ACHN (cell line): ENCODE data around the gene C2orf49.

Source experiments
- DNase-seq: peaks from one replicate; pipeline ENCODE4 v3.0.0-alpha.2; 2015
- in situ Hi-C: cut with HindIII; loops from 2 replicates; pipeline ENCODE4 v1.10.0; 2017; ENCODE audit warnings: low sequenced_read_pairs, low pct_ligation_motif_present, low pct_unique_long_range_greater_than_20kb

Gene C2orf49

DNA sequence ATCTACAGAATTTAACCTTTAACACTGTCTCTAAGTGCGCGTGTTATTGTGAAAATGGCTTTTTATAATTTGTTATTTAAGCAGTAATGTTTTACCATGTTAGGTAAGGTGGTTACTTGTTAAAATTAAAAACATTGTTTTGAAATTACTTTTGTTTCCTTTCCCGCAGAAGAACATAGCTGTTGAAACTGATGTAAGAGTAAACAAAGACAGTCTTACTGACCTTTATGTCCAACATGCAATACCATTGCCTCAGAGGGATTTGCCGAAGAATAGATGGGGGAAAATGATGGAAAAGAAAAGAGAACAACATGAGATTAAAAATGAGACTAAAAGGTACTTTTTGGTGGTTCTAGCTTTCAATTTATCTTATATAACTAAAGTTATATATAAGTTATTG is 2.1 kb downstream of the C2orf49 start:
- no peak for DNase-seq
- in situ Hi-C loops: no loop called here

DNA sequence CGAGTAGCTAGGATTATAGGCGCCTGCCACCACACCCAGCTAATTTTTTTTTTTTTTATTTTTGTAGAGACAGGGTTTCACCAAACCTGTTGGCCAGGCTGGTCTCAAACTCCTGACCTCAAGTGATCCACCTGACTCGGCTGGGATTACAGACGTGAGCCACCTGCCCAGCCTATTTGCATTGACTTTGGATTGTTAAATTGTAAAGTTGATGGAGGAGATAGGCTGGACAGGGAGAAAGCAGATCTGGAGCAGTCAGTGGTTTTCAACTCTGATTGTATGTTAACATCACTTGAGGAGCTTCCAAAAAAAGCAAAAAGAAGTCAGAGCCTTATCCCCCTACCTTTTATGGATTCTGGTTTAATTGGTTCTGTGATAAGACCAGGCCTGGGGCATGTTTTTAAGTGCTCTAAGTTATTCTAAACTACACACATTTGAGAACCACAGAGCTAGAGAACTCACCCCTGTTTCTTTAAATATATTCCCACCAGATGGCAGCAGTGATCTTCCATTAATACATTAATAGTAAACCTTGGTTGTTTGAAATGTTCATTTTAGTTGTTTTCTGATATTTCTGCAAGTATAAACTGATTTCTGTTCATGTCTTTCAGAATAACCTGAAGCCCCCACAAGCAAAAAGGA is 7.5 kb downstream of the C2orf49 start:
- in situ Hi-C loops: loop anchor here (10.0 kb wide), 1 partner anchor 180 kb away; no protein-coding TSS in a partner anchor
- peak; percentile 68 for DNase-seq

DNA sequence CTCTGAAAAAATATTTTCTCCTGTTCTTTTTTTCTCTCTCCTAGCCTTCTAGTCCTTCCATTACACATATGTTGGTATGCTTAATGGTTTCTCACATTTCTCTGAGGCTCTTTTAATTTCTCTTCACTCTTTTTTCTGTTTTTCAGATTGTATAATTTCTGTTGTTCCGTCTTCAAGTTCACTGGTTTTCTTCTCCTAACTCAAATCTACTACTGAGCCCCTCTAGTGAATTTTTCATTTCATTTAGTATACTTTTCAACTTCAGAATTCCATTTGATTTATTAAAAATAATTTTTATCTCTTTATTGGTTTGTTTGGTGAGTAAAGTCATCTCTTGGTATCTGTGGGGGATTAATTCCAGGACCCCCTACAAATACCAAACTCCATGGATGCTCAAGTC is 19.8 kb downstream of the C2orf49 start:
- no peak for DNase-seq
- in situ Hi-C loops: no loop called here

DNA sequence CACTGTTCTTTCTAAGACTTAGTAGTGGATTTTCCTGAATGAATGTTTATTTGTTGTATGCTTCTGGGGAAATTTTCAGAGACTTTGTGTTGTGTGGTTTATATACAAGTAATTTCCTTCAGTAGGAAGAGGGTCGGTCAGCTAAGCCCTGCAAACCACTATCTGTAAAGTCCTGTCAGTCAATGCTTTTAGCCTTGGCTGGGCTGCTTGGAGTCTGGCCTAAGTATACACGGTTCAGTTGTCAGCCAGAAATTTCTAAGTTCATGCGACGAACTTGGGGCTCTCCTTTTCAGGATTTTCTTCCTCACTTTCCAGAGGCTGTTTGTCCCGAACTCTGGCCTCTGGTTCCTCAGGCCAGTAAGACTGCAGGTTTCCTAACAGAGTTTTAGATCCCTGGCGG is 21.3 kb downstream of the C2orf49 start:
- in situ Hi-C loops: no loop called here
- no peak for DNase-seq

GRCh38 chr2:105361102-105361889 is 24.0 kb downstream of the C2orf49 start:
- in situ Hi-C loops: no loop called here
- DNase-seq: no peak

DNA sequence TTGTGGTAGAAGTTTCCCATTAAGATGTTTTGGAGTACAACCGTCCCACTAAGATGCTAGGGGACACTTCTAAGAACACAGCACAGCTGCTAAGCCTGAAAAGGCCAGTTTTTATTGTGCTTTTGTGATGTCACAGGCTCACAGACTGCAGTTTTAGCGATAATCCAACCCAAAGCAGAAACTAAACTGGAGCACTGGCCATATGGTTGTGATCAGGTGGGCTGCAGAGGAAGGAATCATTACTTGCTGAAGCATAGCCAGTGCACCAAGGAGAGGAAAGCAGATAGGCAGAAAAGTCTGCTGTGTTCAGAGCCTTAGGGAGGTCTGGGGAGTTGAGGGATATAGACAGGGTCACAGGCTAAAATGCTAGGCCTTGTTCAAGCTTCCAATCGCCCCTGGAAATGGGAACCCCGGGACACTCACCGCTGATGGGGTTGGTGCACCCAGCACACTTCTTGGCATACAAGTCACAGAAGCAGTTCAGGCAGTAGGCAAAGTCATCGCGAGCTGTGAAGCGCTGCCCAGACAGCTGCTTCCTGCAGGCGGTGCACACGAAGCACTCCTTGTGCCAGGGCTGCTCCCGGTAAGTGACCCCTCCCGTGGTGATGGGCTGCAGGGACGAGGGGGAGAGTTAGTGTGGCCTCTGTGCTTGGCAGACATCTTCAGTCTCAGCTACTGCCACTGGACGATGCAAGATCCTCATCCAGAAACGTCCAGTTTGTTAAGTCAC is 25.7 kb downstream of the C2orf49 start:
- no peak for DNase-seq
- in situ Hi-C loops: no loop called here

DNA sequence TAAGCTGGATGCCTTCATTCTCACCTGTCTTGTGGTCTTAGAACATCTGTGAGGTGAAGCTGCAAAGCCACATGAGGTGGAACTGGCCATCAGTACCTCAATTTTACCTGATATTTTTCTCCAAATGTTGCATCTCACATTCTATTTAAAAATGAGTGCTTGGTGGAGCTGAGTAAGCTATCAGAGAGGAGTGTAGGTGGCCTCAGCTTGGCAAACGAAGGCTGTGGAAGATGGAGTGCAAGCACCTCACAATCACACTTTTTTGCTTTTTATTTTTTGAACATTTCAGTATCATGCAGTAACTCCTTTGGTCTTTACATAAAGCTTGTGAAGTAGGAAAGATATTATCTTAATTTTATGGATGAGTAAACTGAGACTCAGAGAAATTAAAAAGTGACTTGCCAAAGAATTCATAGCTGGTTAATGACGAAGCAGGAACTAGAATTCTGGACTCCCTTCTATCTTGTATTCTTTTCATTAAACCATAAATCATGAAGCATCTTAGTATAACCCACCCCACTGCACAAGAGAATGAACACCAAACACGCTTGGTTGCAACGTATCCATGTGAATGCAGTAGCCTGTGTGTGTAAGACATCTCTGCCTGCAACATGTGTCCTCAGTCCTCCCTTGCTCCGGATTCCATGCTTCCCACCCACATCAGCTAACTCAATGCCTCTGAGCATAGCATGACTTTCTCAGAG is 27.2 kb downstream of the C2orf49 start:
- in situ Hi-C loops: no loop called here
- DNase-seq: no peak

GRCh38 chr2:105365206-105365605 is 27.9 kb downstream of the C2orf49 start:
- DNase-seq: no peak
- in situ Hi-C loops: no loop called here

- DNase-seq: no peak
- in situ Hi-C loops: no loop called here
These were observed 31.5 kb downstream of the C2orf49 start for GRCh38 chr2:105368759-105369408.

DNA sequence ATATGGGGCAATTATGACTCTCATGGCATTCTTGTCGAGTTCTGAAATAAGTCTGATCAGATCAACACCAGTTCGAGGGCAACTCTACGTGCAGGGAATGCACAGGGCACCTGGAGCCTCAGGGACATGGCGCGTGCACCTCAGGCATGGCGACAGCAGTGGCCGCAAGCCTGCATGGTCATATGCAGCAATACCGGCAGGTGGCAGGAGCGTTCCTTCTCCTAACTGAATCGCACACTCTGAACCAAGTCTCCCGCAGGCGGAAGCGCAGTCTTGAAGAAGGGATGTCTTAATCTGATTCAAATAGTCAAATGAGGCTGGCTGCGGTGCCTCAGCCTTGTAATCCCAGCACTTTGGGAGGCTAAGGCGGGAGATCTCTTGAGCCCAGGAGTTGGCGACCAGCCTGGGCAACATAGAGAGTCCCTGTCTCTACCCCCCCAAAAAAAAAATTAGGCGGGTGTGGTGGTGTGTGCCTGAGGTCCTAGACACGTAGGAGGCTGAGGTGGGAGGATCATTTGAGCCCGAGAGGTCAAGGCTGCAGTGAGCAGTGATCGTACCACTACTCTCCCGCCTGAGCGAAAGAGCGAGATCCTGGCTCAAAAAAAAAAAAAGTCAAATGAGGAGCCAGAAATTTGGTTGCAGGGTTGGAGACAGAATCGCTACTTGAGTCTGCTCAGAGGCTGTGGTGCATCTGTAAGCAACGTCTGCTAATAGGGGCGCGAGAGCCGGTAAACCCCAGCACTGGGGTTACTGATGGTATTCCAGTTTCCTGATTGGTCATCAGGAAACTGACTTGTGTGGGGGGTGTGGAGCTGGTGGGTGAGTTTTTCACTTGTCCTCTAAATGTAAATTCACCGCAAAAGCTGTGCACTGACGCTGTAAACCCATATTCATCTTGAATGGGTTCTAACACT is 32.7 kb downstream of the C2orf49 start:
- in situ Hi-C loops: no loop called here
- DNase-seq: peak; percentile 61

GRCh38 chr2:105371156-105371555 is 33.8 kb downstream of the C2orf49 start:
- no peak for DNase-seq
- in situ Hi-C loops: no loop called here

DNA sequence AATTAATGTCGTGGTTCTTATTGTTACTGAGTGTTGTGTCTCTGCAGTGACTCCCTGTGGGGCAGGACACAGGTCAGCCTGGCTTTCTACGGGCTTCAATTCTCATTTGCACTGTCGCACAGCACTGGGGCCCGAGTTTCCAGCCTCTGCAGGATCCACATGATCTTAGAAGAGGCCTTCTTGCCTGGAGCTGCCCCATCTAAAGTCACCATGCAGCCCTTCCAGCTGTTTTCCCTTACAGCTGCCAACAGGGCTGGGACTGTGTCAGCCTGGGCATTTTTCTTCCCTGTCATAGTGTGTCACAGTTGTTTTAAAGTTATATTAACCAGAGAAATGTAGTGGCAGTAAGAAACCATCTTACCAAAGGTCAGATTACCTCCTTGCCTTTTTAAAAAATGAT is 34.5 kb downstream of the C2orf49 start:
- in situ Hi-C loops: no loop called here
- DNase-seq: no peak

DNA sequence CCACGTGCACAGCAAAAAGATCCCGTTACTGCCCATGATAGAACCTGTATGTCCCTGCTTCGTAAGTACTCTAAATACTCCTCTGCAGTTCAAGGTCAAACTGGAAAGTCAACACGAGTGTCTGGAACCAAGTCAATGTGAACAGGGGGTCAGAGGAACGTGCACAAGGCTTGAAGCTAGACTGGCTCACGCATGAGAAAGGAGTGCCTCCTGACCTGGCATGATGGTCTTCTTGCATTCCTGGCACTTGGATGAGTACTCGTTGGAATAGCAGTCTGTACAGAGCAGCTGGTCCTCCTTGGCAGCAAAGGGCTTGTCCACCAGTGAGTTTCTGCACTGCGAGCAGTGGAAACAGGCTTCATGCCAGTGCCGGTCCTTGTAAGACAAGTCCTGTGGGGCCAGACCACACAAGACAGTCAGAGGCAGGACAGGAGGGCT is 36.0 kb downstream of the C2orf49 start:
- DNase-seq: no peak
- in situ Hi-C loops: no loop called here

GRCh38 chr2:105373895-105374401 is 36.6 kb downstream of the C2orf49 start:
- in situ Hi-C loops: no loop called here
- no peak for DNase-seq

- no peak for DNase-seq
- in situ Hi-C loops: no loop called here
These were observed 37.7 kb downstream of the C2orf49 start for GRCh38 chr2:105375001-105375561.

GRCh38 chr2:105376010-105376409 is 38.7 kb downstream of the C2orf49 start:
- no peak for DNase-seq
- in situ Hi-C loops: no loop called here

- no peak for DNase-seq
- in situ Hi-C loops: no loop called here
These were observed 39.5 kb downstream of the C2orf49 start for GRCh38 chr2:105376789-105377240.
